Measurements from ENCODE around the gene BCAS4.

BCAS4 gene

DNA sequence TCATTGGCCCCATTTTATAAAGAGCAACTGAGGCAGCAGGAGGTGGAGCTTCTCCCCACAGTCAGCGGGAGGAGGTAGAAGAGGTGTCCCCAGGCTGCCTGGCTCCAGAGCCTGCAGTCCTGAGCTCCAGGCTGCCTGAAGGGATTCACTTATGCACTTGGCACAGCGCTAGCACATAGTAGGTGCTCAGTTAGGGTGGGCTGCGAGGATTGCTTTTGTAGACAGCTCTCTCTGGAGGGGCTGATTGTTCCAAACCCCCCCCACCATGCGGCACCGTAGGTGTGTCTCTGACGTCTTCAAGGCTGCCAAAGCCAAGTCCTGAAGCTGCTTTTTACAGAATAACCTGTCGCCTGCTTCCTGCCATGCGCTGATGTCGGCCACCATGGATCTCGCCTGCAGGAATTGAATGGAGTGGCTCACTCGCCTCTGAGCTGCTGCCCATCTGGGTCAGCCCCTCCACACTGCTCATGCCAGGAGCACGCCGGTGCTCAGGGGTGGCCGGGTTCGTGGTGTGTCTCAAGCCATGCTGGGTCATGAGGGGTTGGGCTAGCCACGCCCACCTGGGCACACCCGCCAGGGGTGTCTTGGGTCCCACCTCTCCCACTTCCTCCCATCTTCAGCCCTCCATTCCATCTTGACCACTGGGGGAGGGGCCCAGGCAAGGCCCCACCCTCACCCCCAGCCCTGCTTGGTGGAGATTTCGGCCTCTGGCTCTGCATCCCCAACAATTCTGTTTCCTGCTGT, 59.8 kb downstream of the BCAS4 start:
- H3K4me3 ChIP-seq (ENCODE audit: low read depth, low read length), result no peak overlapping the region

DNA sequence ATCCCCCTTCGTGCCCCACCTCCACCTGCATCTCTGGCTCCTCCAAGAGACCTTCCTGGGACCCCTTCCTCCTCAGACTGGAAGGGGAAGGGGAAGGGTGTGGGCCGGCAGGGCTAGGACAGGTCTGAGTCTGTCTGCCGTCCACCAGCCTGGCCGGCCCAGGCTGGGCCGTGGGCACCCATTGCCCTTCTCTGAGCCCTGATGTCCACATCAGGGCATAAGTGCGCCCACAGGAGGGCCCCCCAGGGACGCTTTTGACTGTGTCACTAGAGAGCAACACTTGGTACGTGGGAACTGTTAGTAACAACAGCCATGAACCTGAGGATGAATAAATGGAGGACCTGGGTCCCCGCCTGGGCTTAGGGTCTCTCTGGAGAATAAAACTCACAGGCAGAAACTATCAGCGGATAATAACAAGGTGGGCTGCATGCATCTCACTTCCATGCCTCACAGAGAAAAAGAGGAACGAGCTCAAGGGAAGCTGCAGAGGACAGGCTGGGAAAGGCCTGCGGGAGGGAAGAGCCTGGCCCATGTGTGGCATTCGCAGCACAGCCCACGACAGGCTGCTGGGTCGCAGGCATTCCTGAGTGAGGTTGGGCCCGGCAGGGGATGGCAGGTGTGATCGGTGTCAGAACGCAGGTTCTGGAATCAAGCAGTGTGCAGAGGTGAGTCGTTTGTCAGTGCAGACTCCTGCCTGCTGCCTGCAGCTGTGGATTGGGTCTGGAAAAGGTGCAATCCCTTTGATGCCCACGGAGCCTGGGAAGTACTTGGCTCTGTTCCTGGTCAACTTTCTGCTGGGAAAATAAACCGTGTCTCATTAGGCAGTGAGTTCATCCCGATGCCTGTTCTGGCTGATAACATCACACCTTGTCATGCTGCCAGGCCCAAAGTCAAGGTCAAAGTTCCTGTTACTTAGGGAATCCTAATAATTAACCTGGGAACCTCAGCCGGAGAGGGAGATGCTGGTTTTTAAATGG, 60.9 kb downstream of the BCAS4 start:
- no peak overlapping the region for H3K4me3 ChIP-seq (ENCODE audit: low read depth, low read length)

DNA sequence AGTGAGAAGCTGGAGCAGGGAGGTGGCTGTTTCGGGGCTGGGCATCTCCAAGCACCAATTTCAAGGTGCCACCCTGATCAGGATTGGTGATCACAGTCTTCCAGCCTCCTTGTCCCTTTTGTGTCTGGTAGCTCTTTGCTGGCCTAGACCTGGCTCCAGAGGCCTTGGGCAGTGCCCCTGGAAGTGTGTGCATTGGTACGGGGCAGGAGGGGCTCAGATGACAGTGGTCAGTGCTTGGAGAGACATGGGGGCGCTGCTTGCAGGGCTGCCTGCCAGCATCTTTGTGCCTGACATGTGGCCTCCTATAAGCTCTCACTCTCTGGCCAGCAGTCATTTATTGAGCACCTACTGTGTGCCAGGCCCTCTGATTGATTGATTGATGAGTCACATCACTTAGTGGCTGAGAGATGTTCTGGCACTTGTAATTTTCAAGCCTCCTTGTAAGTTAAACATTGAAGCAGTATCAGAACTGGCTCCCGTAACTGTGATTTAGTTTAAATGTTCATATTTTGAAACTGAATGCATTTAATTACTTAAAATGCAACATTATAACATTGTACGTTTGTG, 61.7 kb downstream of the BCAS4 start:
- no peak overlapping the region for H3K4me3 ChIP-seq (ENCODE audit: low read depth, low read length)

GRCh38 chr20:50857348-50857747, 62.5 kb downstream of the BCAS4 start:
- no peak overlapping the region for H3K4me3 ChIP-seq (ENCODE audit: low read depth, low read length)

- H3K4me3 ChIP-seq (ENCODE audit: low read depth, low read length), result no peak overlapping the region
These were observed 63.7 kb downstream of the BCAS4 start for GRCh38 chr20:50858525-50858924.

DNA sequence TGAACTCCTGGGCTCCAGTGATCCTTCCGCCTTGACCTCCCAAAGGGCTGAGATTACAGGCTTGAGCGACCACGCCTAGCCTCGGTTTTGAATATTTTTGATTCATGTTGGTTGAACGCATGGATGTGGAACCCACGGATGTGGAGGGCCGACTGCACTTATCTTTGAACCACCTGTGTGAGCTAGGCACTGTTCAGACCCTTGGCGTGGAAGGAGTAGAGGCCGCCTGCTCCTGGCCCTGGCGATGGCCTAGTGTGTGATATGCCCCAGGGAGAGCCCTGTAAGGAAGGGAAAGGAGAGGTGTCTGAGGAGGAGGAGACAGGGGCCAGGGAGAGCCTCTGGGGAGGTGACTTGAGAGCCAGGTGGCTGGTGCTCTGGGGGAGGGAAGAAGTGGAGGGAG, 64.3 kb downstream of the BCAS4 start:
- H3K4me3 ChIP-seq (ENCODE audit: low read depth, low read length), result no peak overlapping the region

GRCh38 chr20:50861012-50861411, 66.2 kb downstream of the BCAS4 start:
- H3K4me3 ChIP-seq (ENCODE audit: low read depth, low read length), result no peak overlapping the region

DNA sequence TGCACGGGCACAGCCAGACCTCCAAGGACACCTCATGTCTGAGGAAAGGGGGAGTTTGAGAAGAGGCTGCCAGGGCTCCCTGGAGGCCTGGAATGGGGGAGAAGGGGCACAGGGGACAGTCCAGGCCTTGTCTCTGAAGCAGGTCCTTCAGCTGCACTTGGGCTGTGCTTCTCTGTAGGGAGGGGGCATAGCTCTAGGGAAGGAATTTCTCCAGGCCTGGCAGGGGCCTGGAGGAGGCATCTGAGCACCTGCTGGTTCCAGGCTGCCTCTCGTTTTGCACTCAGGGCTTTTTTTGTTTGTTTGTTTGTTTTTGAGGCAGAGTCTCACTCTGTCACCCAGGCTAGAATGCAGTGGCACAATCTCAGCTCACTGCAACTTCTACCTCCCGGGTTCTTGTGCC, 67.7 kb downstream of the BCAS4 start:
- no peak overlapping the region for H3K4me3 ChIP-seq (ENCODE audit: low read depth, low read length)

GRCh38 chr20:50865114-50865513, 70.3 kb downstream of the BCAS4 start:
- H3K4me3 ChIP-seq (ENCODE audit: low read depth, low read length), result no peak overlapping the region

- H3K4me3 ChIP-seq (ENCODE audit: low read depth, low read length), result no peak overlapping the region
These were observed 70.7 kb downstream of the BCAS4 start for GRCh38 chr20:50865591-50865990.

DNA sequence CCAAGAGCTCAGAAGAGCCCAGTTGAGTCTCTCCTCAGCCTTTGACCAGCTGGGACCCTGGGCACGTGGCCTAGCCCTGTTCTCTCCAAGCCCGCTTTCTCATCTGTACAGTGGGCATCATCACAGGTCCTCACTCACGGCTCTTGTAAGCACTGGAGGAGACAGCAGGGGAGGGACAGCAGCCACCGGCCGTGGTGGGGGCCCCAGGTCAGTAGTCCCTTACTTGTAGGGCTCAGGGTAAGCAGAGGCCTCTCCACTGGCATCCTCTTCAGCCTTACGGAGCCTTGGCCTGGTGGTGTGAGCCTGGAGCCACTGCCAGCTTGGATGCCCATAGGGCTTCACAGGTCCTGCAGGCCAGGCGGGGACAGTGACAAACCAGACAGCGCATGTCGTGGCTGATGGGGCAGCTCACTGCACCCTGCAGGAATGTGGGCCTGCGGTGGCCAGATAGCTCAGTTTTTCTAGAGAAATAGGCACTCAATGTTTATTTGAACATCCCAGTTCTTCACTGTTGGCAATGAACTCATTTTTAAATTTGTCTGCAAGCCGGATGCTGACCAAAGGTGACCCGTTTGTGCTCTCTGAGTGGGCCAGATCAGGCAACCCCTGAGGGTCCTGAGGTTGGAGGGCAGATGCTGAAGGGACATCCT, 71.3 kb downstream of the BCAS4 start:
- H3K4me3 ChIP-seq (ENCODE audit: low read depth, low read length), result no peak overlapping the region

DNA sequence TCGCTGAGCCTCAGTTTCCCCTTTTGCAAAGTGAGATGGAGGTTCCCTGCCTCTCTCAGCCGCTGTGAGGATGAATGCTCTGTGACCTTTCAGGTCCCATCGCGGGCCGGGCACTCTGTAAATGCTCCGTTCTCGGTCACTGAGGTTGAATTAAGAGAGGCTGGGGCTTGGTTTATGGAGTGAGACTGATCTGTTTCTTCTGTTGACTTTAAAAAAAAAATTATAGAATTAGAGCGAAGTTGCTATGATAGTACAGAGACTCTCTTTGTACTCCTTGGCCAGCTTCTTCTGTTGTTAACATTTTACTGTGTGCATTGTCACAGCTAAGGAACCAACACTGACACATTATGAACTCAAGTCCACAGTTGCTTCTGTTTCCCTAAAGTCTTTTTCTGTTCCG, 72.0 kb downstream of the BCAS4 start:
- H3K4me3 ChIP-seq (ENCODE audit: low read depth, low read length), result no peak overlapping the region

- no peak overlapping the region for H3K4me3 ChIP-seq (ENCODE audit: low read depth, low read length)
These were observed 72.9 kb downstream of the BCAS4 start for GRCh38 chr20:50867805-50868204.

DNA sequence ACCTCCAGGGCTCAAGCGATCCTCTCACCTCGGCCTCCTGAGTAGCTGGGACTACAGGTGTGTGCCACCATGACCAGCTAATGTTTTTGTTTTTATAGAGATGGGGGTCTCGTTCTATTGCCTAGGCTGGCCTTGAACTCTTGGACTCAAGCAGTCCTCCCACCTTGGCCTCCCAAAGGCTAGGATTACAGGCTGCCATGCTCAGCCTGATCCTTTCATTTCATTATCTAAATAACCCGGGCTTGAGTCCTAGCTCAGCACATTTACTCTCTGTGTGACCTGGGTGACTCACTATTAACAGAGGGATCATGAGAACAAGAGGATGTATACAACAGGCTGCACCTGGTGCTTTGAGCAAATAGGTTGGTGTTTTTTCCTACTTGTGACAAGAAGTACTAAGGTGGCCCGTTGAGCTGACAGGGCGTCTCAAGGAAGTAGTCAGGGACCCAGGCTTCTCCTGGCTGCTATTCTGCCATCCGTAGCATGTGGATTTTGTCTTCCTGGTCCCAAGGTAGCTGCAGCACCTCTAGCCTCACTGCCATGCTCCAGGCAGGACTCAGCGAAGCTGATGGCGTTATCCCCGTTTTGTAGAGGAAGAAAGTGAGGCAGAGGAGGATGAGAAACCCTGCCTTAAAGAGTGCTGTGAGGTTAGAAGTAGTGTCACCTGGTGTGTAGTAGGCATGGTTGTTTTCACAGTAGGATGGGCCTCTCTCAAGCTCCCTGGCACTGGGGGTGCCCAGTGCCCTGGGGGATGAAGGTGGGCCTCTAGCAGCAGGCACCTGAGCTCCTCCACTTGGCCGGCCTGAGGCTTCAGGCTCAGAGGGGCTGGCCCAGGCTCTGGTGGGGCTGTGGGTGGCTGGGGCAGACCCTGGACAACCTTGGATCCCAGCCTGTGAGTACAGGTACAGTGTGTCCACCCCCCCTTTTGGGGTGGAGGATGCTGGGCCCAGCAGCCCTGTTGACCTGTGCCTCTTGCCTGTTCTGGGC, 73.9 kb downstream of the BCAS4 start:
- H3K4me3 ChIP-seq (ENCODE audit: low read depth, low read length), result no peak overlapping the region

DNA sequence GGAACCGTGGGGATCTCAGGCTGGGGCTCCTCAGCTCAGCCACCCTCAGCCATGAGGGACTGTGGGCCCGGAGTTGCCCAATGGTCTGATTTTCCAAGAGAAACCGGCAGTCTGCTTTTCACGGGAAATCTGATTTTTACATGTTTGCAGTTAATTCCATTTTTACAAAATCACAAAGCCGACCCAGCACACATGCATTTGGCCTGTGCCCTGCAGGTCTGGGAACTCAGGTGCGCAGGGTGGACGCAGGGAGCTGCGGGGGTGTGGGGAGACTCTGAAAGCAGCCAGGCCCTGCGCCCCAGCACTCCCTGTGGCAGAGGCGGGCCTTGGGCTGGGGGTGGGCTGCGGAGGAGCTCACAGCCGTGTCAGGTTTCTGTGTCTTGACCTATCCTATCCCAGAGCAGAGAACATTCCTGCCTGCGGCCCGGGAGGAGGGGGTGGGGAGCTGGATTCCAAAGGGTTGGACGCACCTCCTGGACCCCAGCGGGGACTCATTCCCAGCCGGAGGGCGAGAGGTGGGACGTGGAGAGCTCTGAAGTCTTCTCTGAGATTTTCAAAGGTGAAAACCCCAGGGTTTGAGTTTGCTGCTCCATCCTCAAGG, 75.8 kb downstream of the BCAS4 start:
- H3K4me3 ChIP-seq (ENCODE audit: low read depth, low read length), result peak overlapping the region; percentile 31

GRCh38 chr20:50872560-50873425, 77.9 kb downstream of the BCAS4 start:
- no peak overlapping the region for H3K4me3 ChIP-seq (ENCODE audit: low read depth, low read length)

GRCh38 chr20:50873585-50873984, 78.7 kb downstream of the BCAS4 start:
- H3K4me3 ChIP-seq (ENCODE audit: low read depth, low read length), result no peak overlapping the region

DNA sequence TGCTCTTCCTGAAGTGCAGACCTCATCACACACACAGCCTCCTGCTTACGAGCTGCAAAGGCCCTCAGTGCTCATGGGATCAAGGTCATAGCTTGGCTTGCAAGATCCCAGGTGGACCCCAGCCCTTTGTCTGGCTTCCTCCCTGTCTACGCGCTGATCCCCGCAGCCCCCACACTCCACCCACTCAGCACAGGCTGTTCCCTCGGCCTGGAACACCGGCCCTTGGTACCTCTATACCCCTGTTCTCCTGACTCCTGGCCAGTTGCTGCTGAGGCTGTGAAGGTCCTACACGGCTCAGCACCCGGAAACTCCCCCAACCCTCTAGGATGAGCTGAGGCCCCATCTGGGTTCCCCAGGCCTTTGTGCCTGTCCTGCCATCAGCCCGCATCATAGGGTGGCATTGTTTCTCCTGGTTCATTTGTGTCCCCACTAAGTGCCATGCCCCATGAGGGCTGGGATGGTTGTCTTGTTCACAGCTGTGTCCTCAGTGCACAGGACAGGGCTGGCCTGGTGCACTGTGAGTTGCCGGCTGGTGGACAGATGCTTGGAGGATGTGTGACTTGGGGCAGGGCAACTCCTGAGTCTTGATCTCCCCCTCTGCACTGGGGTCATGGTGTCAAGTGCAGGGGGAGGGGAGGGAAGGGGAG, 79.4 kb downstream of the BCAS4 start:
- no peak overlapping the region for H3K4me3 ChIP-seq (ENCODE audit: low read depth, low read length)

Measured in iPS-11a (cell line).